Measurements from ENCODE around the gene C2orf81.

GRCh38 chr2:74418312-74418711, 3.1 kb downstream of the C2orf81 start:
- TF ChIP-seq CTCF (IDR thresholded peaks at IDR 0.05; ENCODE audit: low read depth, low read length) (no peak), EZH2phosphoT487 (IDR thresholded peaks at IDR 0.05; ENCODE audit: low read depth) (no peak)

Measured in OCI-LY3 (cell line).